Activated CD4-positive, alpha-beta T cell treated with anti-CD3 and anti-CD28 coated beads, Interleukin-2, amount 10 ng/mL, durations not matched to agents 24 days and 14 days (primary cell): ENCODE results near the gene MYH16. TPM values are rescaled to one million over a fixed set of nuclear protein-coding genes. Genes with fewer than 3 reads are reported as not detected.
A peak's percentile ranks its signal among the peaks of the same experiment; 100 is the strongest.
"Not testable (repeated sequence)": the region's sequence is repeated elsewhere in the genome, so short reads cannot be mapped to it uniquely, and the experiment has no call there.

Experiments used
- DNase-seq: peaks from one replicate; pipeline ENCODE4 v3.0.0; 2022
- H3K27ac Mint-ChIP-seq: one replicate; pipeline ENCODE4 v1.8.0; 2022; ENCODE audit warnings: mild to moderate bottlenecking, mixed read lengths
- H3K27me3 Mint-ChIP-seq: one replicate; pipeline ENCODE4 v1.8.0; 2022; ENCODE audit warnings: mixed read lengths
- H3K36me3 Mint-ChIP-seq: one replicate; pipeline ENCODE4 v1.8.0; 2022; ENCODE audit warnings: low read depth, mild to moderate bottlenecking, mixed read lengths
- H3K4me1 Mint-ChIP-seq: one replicate; pipeline ENCODE4 v1.8.0; 2021; ENCODE audit warnings: mixed read lengths
- H3K4me3 Mint-ChIP-seq: one replicate; pipeline ENCODE4 v1.8.0; 2022; ENCODE audit warnings: mild to moderate bottlenecking, moderate library complexity, mixed read lengths
- H3K9me3 Mint-ChIP-seq: one replicate; pipeline ENCODE4 v1.8.0; 2021; ENCODE audit warnings: mixed read lengths
- intact Hi-C: fragments of 100-400 bp; cut with micrococcal nuclease; formaldehyde crosslinking; loops from one replicate; pipeline ENCODE4 v1.15.1; 2023
- total RNA-seq: library from RNA; stranded (reverse); gene quantifications from 2 replicates; pipeline ENCODE4 v1.2.3, GENCODE V29; 2022

Gene MYH16
- total RNA-seq, 1 donor from 2014 or later: not detected

GRCh38 chr7:99268577-99268908 lies 4.1 kb upstream of the MYH16 start:
- no peak for DNase-seq
- intact Hi-C loops: no loop called here
- H3K4me3 Mint-ChIP-seq: no peak overlapping the region

GRCh38 chr7:99270702-99271101 lies 1.9 kb upstream of the MYH16 start:
- Mint-ChIP-seq H3K27ac (no peak overlapping the region), H3K27me3 (no peaks in the 10 kb centered on the region), H3K4me3 (no peak overlapping the region), H3K4me1 (peaks cover 12% of the 10 kb centered on the region), H3K9me3 (no peaks in the 10 kb centered on the region), H3K36me3 (no peaks in the 10 kb centered on the region)
- intact Hi-C loops: no loop called here
- DNase-seq: no peak

More at GRCh38 chr7:99268577-99268908, 4.1 kb upstream of the MYH16 start:
- Mint-ChIP-seq H3K27me3 (no peaks in the 10 kb centered on the region), H3K36me3 (no peaks in the 10 kb centered on the region), H3K27ac (no peak overlapping the region), H3K9me3 (no peaks in the 10 kb centered on the region), H3K4me1 (peaks cover 3% of the 10 kb centered on the region)

- intact Hi-C loops, DNase-seq, H3K27me3 Mint-ChIP-seq, H3K9me3 Mint-ChIP-seq, H3K36me3 Mint-ChIP-seq: not testable (repeated sequence)
- Mint-ChIP-seq H3K4me1 (peaks cover 12% of the 10 kb centered on the region), H3K27ac (peak overlapping the region; percentile 74), H3K4me3 (peak overlapping the region; percentile 36)
These were observed 922 bp downstream of the MYH16 start for GRCh38 chr7:99273561-99273960.

- intact Hi-C loops, H3K36me3 Mint-ChIP-seq, H3K4me3 Mint-ChIP-seq, DNase-seq, H3K27me3 Mint-ChIP-seq, H3K27ac Mint-ChIP-seq, H3K9me3 Mint-ChIP-seq: not testable (repeated sequence)
- peaks cover 12% of the 10 kb centered on the region for H3K4me1 Mint-ChIP-seq
These were observed 2.3 kb downstream of the MYH16 start for GRCh38 chr7:99274908-99275307.

- Mint-ChIP-seq H3K4me1 (peaks cover 12% of the 10 kb centered on the region), H3K36me3 (no peaks in the 10 kb centered on the region), H3K27ac (no peak overlapping the region), H3K9me3 (no peaks in the 10 kb centered on the region), H3K4me3 (no peak overlapping the region), H3K27me3 (peaks cover 3% of the 10 kb centered on the region)
- intact Hi-C loops: no loop called here
- no peak for DNase-seq
These were observed 2.9 kb downstream of the MYH16 start for GRCh38 chr7:99275496-99275895.

- Mint-ChIP-seq H3K9me3 (no peaks in the 10 kb centered on the region), H3K36me3 (no peaks in the 10 kb centered on the region), H3K27me3 (peaks cover 3% of the 10 kb centered on the region), H3K4me3 (no peak overlapping the region), H3K27ac (no peak overlapping the region), H3K4me1 (peaks cover 10% of the 10 kb centered on the region)
- no peak for DNase-seq
- intact Hi-C loops: no loop called here
These were observed 5.5 kb downstream of the MYH16 start for GRCh38 chr7:99278180-99278579.

- intact Hi-C loops: not testable (repeated sequence)
These were observed 11.5 kb downstream of the MYH16 start for GRCh38 chr7:99284165-99284564.

GRCh38 chr7:99287779-99288534 lies 15.3 kb downstream of the MYH16 start:
- intact Hi-C loops: no loop called here
- Mint-ChIP-seq H3K4me3 (no peak overlapping the region), H3K27me3 (no peaks in the 10 kb centered on the region), H3K9me3 (no peaks in the 10 kb centered on the region), H3K4me1 (no peaks in the 10 kb centered on the region), H3K27ac (no peak overlapping the region), H3K36me3 (no peaks in the 10 kb centered on the region)
- DNase-seq: no peak

More at GRCh38 chr7:99284165-99284564, 11.5 kb downstream of the MYH16 start:
- not testable (repeated sequence) for DNase-seq, H3K9me3 Mint-ChIP-seq, H3K36me3 Mint-ChIP-seq, H3K27me3 Mint-ChIP-seq, H3K27ac Mint-ChIP-seq, H3K4me3 Mint-ChIP-seq, H3K4me1 Mint-ChIP-seq

GRCh38 chr7:99289185-99289584 lies 16.5 kb downstream of the MYH16 start:
- Mint-ChIP-seq H3K4me3 (no peak overlapping the region), H3K9me3 (no peaks in the 10 kb centered on the region), H3K27ac (no peak overlapping the region), H3K36me3 (no peaks in the 10 kb centered on the region), H3K27me3 (no peaks in the 10 kb centered on the region), H3K4me1 (no peaks in the 10 kb centered on the region)
- intact Hi-C loops: no loop called here
- no peak for DNase-seq

GRCh38 chr7:99290148-99290547 lies 17.5 kb downstream of the MYH16 start:
- H3K36me3 Mint-ChIP-seq, H3K4me3 Mint-ChIP-seq, DNase-seq, H3K4me1 Mint-ChIP-seq, H3K9me3 Mint-ChIP-seq, H3K27me3 Mint-ChIP-seq, intact Hi-C loops, H3K27ac Mint-ChIP-seq: not testable (repeated sequence)

GRCh38 chr7:99290980-99291607 lies 18.5 kb downstream of the MYH16 start:
- Mint-ChIP-seq H3K4me1 (no peaks in the 10 kb centered on the region), H3K36me3 (no peaks in the 10 kb centered on the region), H3K27me3 (no peaks in the 10 kb centered on the region), H3K9me3 (no peaks in the 10 kb centered on the region), H3K27ac (no peak overlapping the region), H3K4me3 (no peak overlapping the region)
- DNase-seq: no peak
- intact Hi-C loops: no loop called here

GRCh38 chr7:99292127-99292526 lies 19.5 kb downstream of the MYH16 start:
- intact Hi-C loops: no loop called here
- no peak overlapping the region for H3K4me3 Mint-ChIP-seq
- no peaks in the 10 kb centered on the region for H3K36me3 Mint-ChIP-seq
- no peaks in the 10 kb centered on the region for H3K4me1 Mint-ChIP-seq
- no peak for DNase-seq
- no peaks in the 10 kb centered on the region for H3K9me3 Mint-ChIP-seq
- no peak overlapping the region for H3K27ac Mint-ChIP-seq
- H3K27me3 Mint-ChIP-seq: no peaks in the 10 kb centered on the region

- DNase-seq: no peak
- Mint-ChIP-seq H3K4me1 (no peaks in the 10 kb centered on the region), H3K27ac (no peak overlapping the region)
These were observed 20.5 kb downstream of the MYH16 start for GRCh38 chr7:99293167-99293566.

GRCh38 chr7:99293650-99294049 lies 21.0 kb downstream of the MYH16 start:
- no peaks in the 10 kb centered on the region for H3K4me1 Mint-ChIP-seq
- H3K9me3 Mint-ChIP-seq: no peaks in the 10 kb centered on the region
- H3K36me3 Mint-ChIP-seq: no peaks in the 10 kb centered on the region
- H3K27me3 Mint-ChIP-seq: no peaks in the 10 kb centered on the region
- intact Hi-C loops: no loop called here
- DNase-seq: no peak
- H3K27ac Mint-ChIP-seq: no peak overlapping the region
- H3K4me3 Mint-ChIP-seq: no peak overlapping the region

More at GRCh38 chr7:99293167-99293566, 20.5 kb downstream of the MYH16 start:
- H3K36me3 Mint-ChIP-seq: no peaks in the 10 kb centered on the region
- H3K27me3 Mint-ChIP-seq: no peaks in the 10 kb centered on the region
- no peak overlapping the region for H3K4me3 Mint-ChIP-seq
- intact Hi-C loops: no loop called here
- H3K9me3 Mint-ChIP-seq: no peaks in the 10 kb centered on the region

- H3K9me3 Mint-ChIP-seq: no peaks in the 10 kb centered on the region
- intact Hi-C loops: no loop called here
- DNase-seq: no peak
These were observed 23.8 kb downstream of the MYH16 start for GRCh38 chr7:99296471-99296870.

More at GRCh38 chr7:99296471-99296870, 23.8 kb downstream of the MYH16 start:
- Mint-ChIP-seq H3K4me3 (no peak overlapping the region), H3K27me3 (no peaks in the 10 kb centered on the region), H3K4me1 (no peaks in the 10 kb centered on the region), H3K27ac (no peak overlapping the region), H3K36me3 (no peaks in the 10 kb centered on the region)
